Heart left ventricle (tissue), 16 donors: ENCODE results near the gene GOLGB1. TPM values are rescaled to one million over a fixed set of nuclear protein-coding genes. Genes with fewer than 3 reads are reported as not detected.

Source experiments
- ATAC-seq, 4 donors: fragments of 200-7000 bp; cut with Tn5 transposase; one replicate each; pipeline ENCODE4 v1.9.1; 2020 to 2022; ENCODE audit warnings: moderate library complexity in 4 of 4, mild to moderate bottlenecking in 3 of 4, moderate number of reproducible peaks in 1 of 4
- DNase-seq, 5 donors: peaks; one replicate each; pipeline ENCODE4 v3.0.0-alpha.2; 2020
- H3K27ac ChIP-seq, 12 donors: fragments of 200-600 bp; sonication (generic) in 4 of 12; one replicate each; pipeline versions ENCODE4 v1.5.0 to v1.8.0; 2016 to 2022; ENCODE audit warnings: mild to moderate bottlenecking in 2 of 12
- H3K27me3 ChIP-seq, 9 donors: fragments of 200-600 bp; sonication (generic) in 2 of 9; one replicate each; pipeline versions ENCODE4 v1.5.1 to v1.8.0; 2016 to 2022; ENCODE audit warnings: mild to moderate bottlenecking in 3 of 9
- H3K36me3 ChIP-seq, 9 donors: fragments of 200-600 bp; sonication (generic) in 2 of 9; one replicate each; pipeline versions ENCODE4 v1.5.0 to v1.8.0; 2018 to 2022; ENCODE audit warnings: mild to moderate bottlenecking in 2 of 9
- H3K4me1 ChIP-seq, 12 donors: fragments of 200-600 bp; sonication (generic) in 4 of 12; one replicate each; pipeline versions ENCODE4 v1.5.0 to v1.8.0; 2016 to 2022; ENCODE audit warnings: mild to moderate bottlenecking in 3 of 12
- H3K4me3 ChIP-seq, 12 donors: fragments of 200-600 bp; sonication (generic) in 4 of 12; one replicate each; pipeline versions ENCODE4 v1.5.0 to v1.8.0; 2017 to 2022; ENCODE audit warnings: mild to moderate bottlenecking in 9 of 12, moderate library complexity in 4 of 12
- H3K9me3 ChIP-seq, 12 donors: fragments of 200-600 bp; sonication (generic) in 4 of 12; one replicate each; pipeline versions ENCODE4 v1.5.0 to v1.8.0; 2016 to 2022; ENCODE audit warnings: mild to moderate bottlenecking in 1 of 12
- CTCF ChIP-seq, 12 donors: fragments of 200-600 bp; sonication (generic) in 4 of 12; IDR thresholded peaks; one replicate each; pipeline versions ENCODE4 v1.5.0 to v1.8.0; 2018 to 2022; ENCODE audit warnings: antibody characterized with exemption in 12 of 12, mild to moderate bottlenecking in 5 of 12
- POLR2A ChIP-seq, 2 donors: fragments of 450-650 bp; IDR thresholded peaks; one replicate each; pipeline ENCODE4 v1.6.1; 2017; ENCODE audit warnings: antibody characterized with exemption in 2 of 2, mild to moderate bottlenecking in 2 of 2, moderate library complexity in 2 of 2
- WGBS, 4 donors: extraction: QIAGEN DNeasy Blood & Tissue Kit in 2 of 4; methylation state at CpG; one replicate each; pipeline versions ENCODE4 v1.1.5 to v1.1.7; 2013 to 2018; 5-methylcytosine and 5-hydroxymethylcytosine counted together
- intact Hi-C, 10 donors: fragments of 100-400 bp; cut with DNase I; formaldehyde crosslinking; loops; one replicate each; pipeline versions ENCODE4 v1.11.1 to v1.14.2; 2022
- long read RNA-seq, 3 donors: library from polyadenylated mRNA; unstranded; transcript quantifications; one replicate each; pipeline ENCODE4 v2.0.0, GENCODE V29; 2020 to 2021
- polyA plus RNA-seq, 2 donors: library from polyadenylated mRNA; stranded (reverse); fragments of 200-250 nt; gene quantifications; one replicate each; pipeline ENCODE4 v1.2.3, GENCODE V29; 2013
- total RNA-seq, 9 donors: library from RNA; depleted of rRNA in 2 of 9; stranded (reverse); fragments of >200 nt in 2 of 9; fragmentation: NEBNext Ultra II Directional in 3 of 9; extraction: Animal tissue kit (Norgen Biotek cat#: 25700) in 3 of 9; gene quantifications; one replicate each; pipeline versions ENCODE4 v1.1.0 to v1.2.4, GENCODE V29; 2016 to 2023
- donor health status: ischemic (EF 13 %, LVEDD 7.1; RV severe dilation, severe dysfunction).
- donor health status: healthy with polysubstance abuse.
- donor health status: DM: no; HTN: yes; CAD: no.
- donor health status: DM: no; HTN: no; CAD: no.
- donor health status: ischemic (EF 25% LVEDD 6.9; RV normal size, moderate dysfunction).
- donor health status: ischemic (EF 25% LVEDD 5.7; RV mildly dilated, moderate dysfunction).
- donor health status: healthy.
- donor health status: DM: yes; HTN: yes; CAD: no.
- donor health status: ischemic (EF 35%, LVEDD 5.7; RV mildly dilated, moderate dysfunction).
- donor health status: nonischemic (EF 11% LVEDD 7.7; RV severe dilation, severe dysfunction).
- donor health status: DM: yes; HTN: yes; CAD: no.
- donor health status: PGD.
- donor health status: ischemic (EF 29% LVEDD 5.4; RV normal size, mild dysfunction).
- donor health status: nonischemic (EF 23%, LVEDD 6.1; RV moderate dilation, normal function).

The GOLGB1 gene
- total RNA-seq (10 to 100 TPM; 28.5 to 90.9 (median 44.9) TPM), polyA plus RNA-seq (10 to 100 TPM; 14.4 to 21.4 TPM)
- long read RNA-seq, donor 1, full-length matches to known transcripts, result 1 of 90 reads
- long read RNA-seq, donor 1, partial matches to known transcripts, result 53 of 90 reads
- long read RNA-seq, donor 1, other reads (novel, unspliced or antisense), result 36 of 90 reads
- long read RNA-seq, donor 2, full-length matches to known transcripts, result 5 of 130 reads
- long read RNA-seq, donor 2, partial matches to known transcripts, result 94 of 130 reads
- long read RNA-seq, donor 2, other reads (novel, unspliced or antisense), result 31 of 130 reads
- long read RNA-seq, donor 3, partial matches to known transcripts, result 53 of 71 reads
- long read RNA-seq, donor 3, other reads (novel, unspliced or antisense), result 18 of 71 reads

DNA sequence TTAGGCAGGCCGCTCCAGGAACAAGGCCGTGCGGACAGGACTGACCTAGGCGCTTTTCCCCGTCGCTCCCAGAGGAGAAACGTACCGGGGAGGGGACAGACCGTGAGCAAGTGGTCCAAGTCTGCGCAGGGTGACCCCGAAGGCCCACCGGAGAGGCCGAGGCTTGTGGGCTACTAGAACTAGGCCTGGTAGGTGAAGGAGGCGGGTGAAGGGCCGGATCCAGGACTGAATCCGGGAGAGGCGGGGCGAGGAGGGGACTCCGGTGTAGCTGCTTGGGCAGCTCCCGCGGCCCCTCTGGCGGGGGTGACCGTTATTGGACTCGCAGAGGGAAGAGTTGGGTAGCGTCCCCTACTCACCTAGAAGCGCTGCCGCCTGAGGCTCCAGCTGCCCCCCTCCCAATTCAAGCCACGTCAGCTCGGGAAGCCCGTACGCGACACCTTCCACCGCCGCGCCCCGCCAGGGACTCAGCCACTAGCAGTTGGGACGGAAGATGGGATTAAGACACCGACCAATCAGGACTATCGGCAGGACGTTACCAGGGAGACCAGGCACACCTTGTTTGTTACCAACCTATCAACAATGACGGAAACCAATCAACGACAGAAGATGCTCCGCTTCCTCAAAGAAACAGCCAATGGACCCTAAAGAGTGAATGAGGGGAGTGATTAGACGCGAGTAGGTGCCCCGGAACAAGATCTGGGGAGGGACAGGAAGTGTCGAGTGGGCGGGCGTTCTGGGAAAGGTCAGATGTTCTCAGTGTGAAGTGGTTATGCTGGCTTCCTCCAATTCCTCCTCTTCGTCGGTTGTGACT is at the start of gene GOLGB1:
Gene GOLGB1 (minus strand): TSS at position 466 of the 811 bp plus-strand sequence. CDS start 18,770 bp downstream, outside the sequence.
- WGBS, 4 donors, result 0% methylated on average over 39 to 51 of the region's 51 CpGs
- peak; percentile 92 to 96 (median 94) for DNase-seq
- peak in 2 of 12 donors; percentile 6 to 18 for TF ChIP-seq CTCF (IDR thresholded peaks at IDR 0.05)
- peak; percentile 75 to 99 for TF ChIP-seq POLR2A (IDR thresholded peaks at IDR 0.05)
- intact Hi-C loops, result loop anchor here in 3 of 10 donors (1.0 to 10.0 kb wide), 4 partner anchors 88 to 635 kb away; partner anchors contain the start of genes EAF2 (in 1 of the 3), FAM162A (in 1 of the 3), IQCB1 (in 1 of the 3) and MIX23 (in 1 of the 3)
- Histone ChIP-seq H3K36me3 (no peaks in the 10 kb centered on the region), H3K27me3 (no peaks in the 10 kb centered on the region), H3K27ac (peak within 1 kb of the TSS; percentile 81 to 96 (median 92)), H3K4me1 (peaks cover 0 to 49% (median 36%) of the 10 kb centered on the region in 12 donors), H3K9me3 (no peaks in the 10 kb centered on the region), H3K4me3 (peak within 1 kb of the TSS; percentile 68 to 95 (median 86))
- ATAC-seq, result peak; percentile 99

- no peak for ATAC-seq
- H3K4me3 ChIP-seq, result no peak overlapping the region
- no peaks in the 10 kb centered on the region for H3K27me3 ChIP-seq
- DNase-seq, result no peak
- H3K27ac ChIP-seq, result no peak overlapping the region
- 42 to 65% (median 54%) methylated on average over 1 of the region's 1 CpG for whole genome bisulfite sequencing, 4 donors
- TF ChIP-seq CTCF (IDR thresholded peaks at IDR 0.05) (no peak), POLR2A (IDR thresholded peaks at IDR 0.05) (no peak)
- no peaks in the 10 kb centered on the region for H3K9me3 ChIP-seq
- intact Hi-C loops, result no loop called here
- H3K36me3 ChIP-seq, result peaks cover 0 to 53% (median 28%) of the 10 kb centered on the region in 9 donors
- H3K4me1 ChIP-seq, result no peaks in the 10 kb centered on the region
Observed at GRCh38 chr3:121796970-121797369, 47.4 kb upstream of the GOLGB1 start.

- ATAC-seq (no peak), DNase-seq (no peak)
- Histone ChIP-seq H3K4me1 (no peaks in the 10 kb centered on the region), H3K27me3 (no peaks in the 10 kb centered on the region), H3K9me3 (no peaks in the 10 kb centered on the region), H3K27ac (no peak overlapping the region), H3K4me3 (no peak overlapping the region), H3K36me3 (peaks cover 0 to 73% (median 37%) of the 10 kb centered on the region in 9 donors)
- no peak for TF ChIP-seq POLR2A (IDR thresholded peaks at IDR 0.05)
- no peak for TF ChIP-seq CTCF (IDR thresholded peaks at IDR 0.05)
- WGBS, 4 donors, result 90 to 95% (median 92%) methylated on average over 2 of the region's 2 CpGs
- intact Hi-C loops, result no loop called here
Observed at GRCh38 chr3:121794264-121794983, 44.9 kb upstream of the GOLGB1 start.
